GM13977 (cell line): ENCODE measurements around the gene ARL3.
A peak's percentile ranks its signal among the peaks of the same experiment; 100 is the strongest.

ENCODE experiments used
- DNase-seq: peaks from one replicate; pipeline ENCODE4 v3.0.0; 2012; ENCODE audit warnings: low spot score
- CTCF ChIP-seq: IDR thresholded peaks from 2 replicates; pipeline ENCODE4 v1.5.1; 2012; ENCODE audit warnings: mild to moderate bottlenecking, control low read depth; ENCODE audit not compliant: insufficient read depth; ENCODE audit errors: extremely low read depth, missing control alignments
- in situ Hi-C: fragments of 300-500 bp; cut with MboI; formaldehyde crosslinking; loops from one replicate; pipeline ENCODE4 v1.12.0; 2022; ENCODE audit warnings: low sequenced_read_pairs, low pct_unique_long_range_greater_than_20kb, mixed read lengths, inconsistent platforms; ENCODE audit not compliant: unreplicated experiment

ARL3 gene

GRCh38 chr10:102715880-102716279 lies 1.7 kb upstream of the ARL3 start:
- no peak for DNase-seq
- in situ Hi-C loops = no loop called here
- no peak for TF ChIP-seq CTCF

- peak; percentile 42 for DNase-seq
- in situ Hi-C loops = no loop called here
- peak; percentile 39 for TF ChIP-seq CTCF
Observed at GRCh38 chr10:102714621-102715455, 641 bp upstream of the ARL3 start, which contains the start of gene SFXN2. Gene SFXN2, plus strand, starts transcription at chr10:102714636. Its CDS starts 12,001 bp downstream, at chr10:102726637.

- TF ChIP-seq CTCF = peak; percentile 22
- in situ Hi-C loops = no loop called here
- DNase-seq = no peak
Observed at GRCh38 chr10:102713539-102713813, 721 bp downstream of the ARL3 start.

GRCh38 chr10:102712843-102713538 lies 1.2 kb downstream of the ARL3 start:
- no peak for TF ChIP-seq CTCF
- DNase-seq = no peak
- in situ Hi-C loops = no loop called here

GRCh38 chr10:102712089-102712488 lies 2.1 kb downstream of the ARL3 start:
- DNase-seq = peak; percentile 53

GRCh38 chr10:102710609-102711008 lies 3.6 kb downstream of the ARL3 start:
- no peak for DNase-seq
- in situ Hi-C loops = no loop called here
- TF ChIP-seq CTCF = no peak

More at GRCh38 chr10:102712089-102712488, 2.1 kb downstream of the ARL3 start:
- no peak for TF ChIP-seq CTCF
- in situ Hi-C loops = no loop called here
